ENCODE measurements around the gene EDRF1.

Gene EDRF1

DNA sequence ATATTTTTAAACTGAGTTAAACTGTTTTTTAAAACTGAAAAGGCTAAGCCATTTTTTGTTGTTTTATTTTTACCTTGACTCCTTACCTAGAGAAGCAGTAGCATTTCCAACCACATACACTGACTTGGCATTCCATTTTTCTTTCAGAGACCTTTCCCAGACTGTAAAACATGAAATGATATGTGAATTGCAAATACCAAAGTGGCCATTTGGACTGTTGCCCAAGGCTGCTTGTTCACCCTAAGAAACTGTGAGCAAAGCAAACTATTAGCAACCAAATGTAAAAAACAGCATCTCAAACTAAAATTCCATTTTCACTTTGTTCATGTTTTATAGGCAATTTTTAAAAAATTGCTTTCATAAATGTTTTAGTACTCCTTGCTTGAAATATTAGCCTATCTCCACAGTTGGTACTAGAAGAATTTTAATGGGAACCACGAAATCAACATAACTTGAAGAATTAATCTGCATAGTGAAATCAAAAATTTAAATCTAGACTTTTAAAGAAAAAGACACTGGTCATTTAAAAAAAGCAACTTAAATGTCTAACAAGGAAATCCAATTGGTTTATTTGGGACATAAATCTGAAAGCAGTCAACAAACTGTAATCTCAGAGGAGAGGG is 92.7 kb downstream of the EDRF1 start:
- DNase-seq (ENCODE audit: low spot score in 2 of 2) = no peak
- Mint-ChIP-seq H3K27ac (ENCODE audit: low read depth) (no peak overlapping the region), H3K4me1 (peaks cover 7% of the 10 kb centered on the region), H3K4me3 (no peak overlapping the region), H3K36me3 (ENCODE audit: insufficient read depth) (peaks cover 32% of the 10 kb centered on the region), H3K9me3 (no peaks in the 10 kb centered on the region), H3K27me3 (no peaks in the 10 kb centered on the region)
- no peak for ATAC-seq (replicated peaks; ENCODE audit: extremely low read depth, poor library complexity, severe bottlenecking)
